ENCODE results near the gene SPDYE4.

SPDYE4 gene

GRCh38 chr17:8713315-8713714, 45.0 kb downstream of the SPDYE4 start:
- H2AFZ ChIP-seq (ENCODE audit: low read length) = no peak overlapping the region

GRCh38 chr17:8712698-8713097, 45.6 kb downstream of the SPDYE4 start:
- Histone ChIP-seq H3K27me3 (ENCODE audit: insufficient read depth, low read length, poor library complexity, severe bottlenecking) (no peaks in the 10 kb centered on the region), H3K9me3 (ENCODE audit: insufficient read depth, low read depth, low read length) (no peaks in the 10 kb centered on the region), H2AFZ (ENCODE audit: low read length) (no peak overlapping the region), H3F3A (ENCODE audit: low read depth) (no peaks in the 10 kb centered on the region; the same call in 1 of the 2 replicates), H3K4me2 (ENCODE audit: low read depth, low read length, poor library complexity, severe bottlenecking) (no peak overlapping the region), H3K36me3 (ENCODE audit: insufficient read depth, low read length) (no peaks in the 10 kb centered on the region), H3K4me1 (ENCODE audit: insufficient read depth, low read length, poor library complexity, severe bottlenecking) (peaks cover 20% of the 10 kb centered on the region), H3K9ac (ENCODE audit: low read depth, low read length, poor library complexity, severe bottlenecking) (no peak overlapping the region), H3K9me2 (replicated peaks; ENCODE audit: low read depth, low read length) (no peaks in the 10 kb centered on the region), H3K79me2 (ENCODE audit: insufficient read depth, low read length) (no peaks in the 10 kb centered on the region), H4K20me1 (ENCODE audit: insufficient read depth, low read length, poor library complexity, severe bottlenecking) (no peaks in the 10 kb centered on the region), H3K4me3 (ENCODE audit: low read length, poor library complexity, severe bottlenecking) (no peak overlapping the region)
- no peak for TF ChIP-seq CTCF (conservative IDR thresholded peaks at IDR 0.05; ENCODE audit: low read length)
- no peak for TF ChIP-seq EZH2phosphoT487 (IDR thresholded peaks at IDR 0.05; ENCODE audit: borderline replicate concordance)

More at GRCh38 chr17:8713315-8713714, 45.0 kb downstream of the SPDYE4 start:
- Histone ChIP-seq H3K4me1 (ENCODE audit: insufficient read depth, low read length, poor library complexity, severe bottlenecking) (peaks cover 14% of the 10 kb centered on the region), H3K9ac (ENCODE audit: low read depth, low read length, poor library complexity, severe bottlenecking) (no peak overlapping the region), H3K9me2 (replicated peaks; ENCODE audit: low read depth, low read length) (no peaks in the 10 kb centered on the region), H3K79me2 (ENCODE audit: insufficient read depth, low read length) (no peaks in the 10 kb centered on the region), H3K4me2 (ENCODE audit: low read depth, low read length, poor library complexity, severe bottlenecking) (no peak overlapping the region), H3K27me3 (ENCODE audit: insufficient read depth, low read length, poor library complexity, severe bottlenecking) (no peaks in the 10 kb centered on the region), H3K9me3 (ENCODE audit: insufficient read depth, low read depth, low read length) (no peaks in the 10 kb centered on the region), H3F3A (ENCODE audit: low read depth) (no peaks in the 10 kb centered on the region; the same call in 1 of the 2 replicates), H3K36me3 (ENCODE audit: insufficient read depth, low read length) (no peaks in the 10 kb centered on the region), H4K20me1 (ENCODE audit: insufficient read depth, low read length, poor library complexity, severe bottlenecking) (no peaks in the 10 kb centered on the region), H3K4me3 (ENCODE audit: low read length, poor library complexity, severe bottlenecking) (no peak overlapping the region)
- TF ChIP-seq CTCF (conservative IDR thresholded peaks at IDR 0.05; ENCODE audit: low read length) (no peak), EZH2phosphoT487 (IDR thresholded peaks at IDR 0.05; ENCODE audit: borderline replicate concordance) (no peak)

GRCh38 chr17:8711291-8711690, 47.1 kb downstream of the SPDYE4 start:
- Histone ChIP-seq H3K4me2 (ENCODE audit: low read depth, low read length, poor library complexity, severe bottlenecking) (no peak overlapping the region), H3K4me3 (ENCODE audit: low read length, poor library complexity, severe bottlenecking) (no peak overlapping the region), H3K27me3 (ENCODE audit: insufficient read depth, low read length, poor library complexity, severe bottlenecking) (no peaks in the 10 kb centered on the region), H3K9me2 (replicated peaks; ENCODE audit: low read depth, low read length) (no peaks in the 10 kb centered on the region), H3K9me3 (ENCODE audit: insufficient read depth, low read depth, low read length) (no peaks in the 10 kb centered on the region), H3K79me2 (ENCODE audit: insufficient read depth, low read length) (no peaks in the 10 kb centered on the region), H3F3A (ENCODE audit: low read depth) (no peaks in the 10 kb centered on the region; the same call in 1 of the 2 replicates), H4K20me1 (ENCODE audit: insufficient read depth, low read length, poor library complexity, severe bottlenecking) (no peaks in the 10 kb centered on the region), H3K4me1 (ENCODE audit: insufficient read depth, low read length, poor library complexity, severe bottlenecking) (peaks cover 28% of the 10 kb centered on the region), H2AFZ (ENCODE audit: low read length) (no peak overlapping the region), H3K36me3 (ENCODE audit: insufficient read depth, low read length) (no peaks in the 10 kb centered on the region), H3K9ac (ENCODE audit: low read depth, low read length, poor library complexity, severe bottlenecking) (no peak overlapping the region)
- TF ChIP-seq EZH2phosphoT487 (IDR thresholded peaks at IDR 0.05; ENCODE audit: borderline replicate concordance) = no peak
- no peak for TF ChIP-seq CTCF (conservative IDR thresholded peaks at IDR 0.05; ENCODE audit: low read length)
